ENCODE results near the gene BCAT1. TPM values are rescaled to one million over a fixed set of nuclear protein-coding genes. Genes with fewer than 3 reads are reported as not detected.

The BCAT1 gene
- total and polyA plus RNA-seq, 9 of the 15 experiments (the other 6 are each of a cell fraction or from before 2014, with no cell fraction given): 38.5 to 157 (median 66.8) TPM

GRCh38 chr12:24861766-24862540 lies 86.9 kb downstream of the BCAT1 start (continued):
- peak; percentile 32 for TF ChIP-seq FOSL1 (tag; conservative IDR thresholded peaks at IDR 0.05)

GRCh38 chr12:24860546-24860945 lies 88.4 kb downstream of the BCAT1 start:
- H3K9me1 ChIP-seq (ENCODE audit: control insufficient read depth, insufficient read depth, low read length): no peaks in the 10 kb centered on the region
- H3K4me3 ChIP-seq: no peak overlapping the region
- no peaks in the 10 kb centered on the region for H3K79me2 ChIP-seq (ENCODE audit: control insufficient read depth, insufficient read depth, low read length)
- no peak for TF ChIP-seq NFE2 (IDR thresholded peaks at IDR 0.05; ENCODE audit: low read depth)
- TF ChIP-seq KDM1A (IDR thresholded peaks at IDR 0.05): 0 out of 4 replicates have a peak, but pooled peaks have one; percentile 13 to 33
- no peak for TF ChIP-seq MCM5 (IDR thresholded peaks at IDR 0.05; ENCODE audit: low read depth)
- H3K4me1 ChIP-seq (replicated peaks in 1 of 2; ENCODE audit: control insufficient read depth in 2 of 2, insufficient read depth in 2 of 2, low read length in 2 of 2): peaks cover 0 to 5% of the 10 kb centered on the region in 2 experiments; a peak in 2 of 5 replicates
- CTCF ChIA-PET (ENCODE audit: low intra/inter-chr PET ratio): no interaction called here
- no peak overlapping the region for H2AFZ ChIP-seq (ENCODE audit: low read depth, low read length)
- no peak for DNase-seq (ENCODE audit: extremely low read depth in 1 of 4, low spot score in 3 of 4)
- H3K27ac ChIP-seq (ENCODE audit: extremely low read depth, low read depth, low read length): no peak overlapping the region
- no TSS peak for BruUV-seq (replicated peaks)
- intact Hi-C loops (cut with micrococcal nuclease): no loop called here
- ATAC-seq: no peak
- H4K20me1 ChIP-seq (replicated peaks; ENCODE audit: control insufficient read depth, insufficient read depth, low read length): no peaks in the 10 kb centered on the region
- H3K27me3 ChIP-seq (ENCODE audit: control insufficient read depth in 2 of 2, insufficient read depth in 2 of 2, low read length in 2 of 2): no peaks in the 10 kb centered on the region
- POLR2A ChIA-PET: interaction anchor here (1.2 kb wide), 1 partner anchor 1279 kb away, joined by 4 read pairs; no protein-coding TSS in a partner anchor
- H3K4me2 ChIP-seq (ENCODE audit: insufficient read depth, low read length): no peak overlapping the region
- no peak overlapping the region for H3K9ac ChIP-seq (ENCODE audit: insufficient read depth in 1 of 2, low read depth in 2 of 2, low read length in 2 of 2)
- peaks cover 11% of the 10 kb centered on the region for H3K9me3 ChIP-seq (replicated peaks; ENCODE audit: control insufficient read depth, insufficient read depth, low read depth, low read length)
- FAIRE-seq: no peak
- in situ Hi-C loops (cut with MboI): no loop called here
- peaks cover 55% of the 10 kb centered on the region; the same call in 2 of the 3 replicates for H3K36me3 ChIP-seq (ENCODE audit: control insufficient read depth, insufficient read depth, low read length)
